Measurements from ENCODE around the gene LMTK3.

Gene LMTK3

DNA sequence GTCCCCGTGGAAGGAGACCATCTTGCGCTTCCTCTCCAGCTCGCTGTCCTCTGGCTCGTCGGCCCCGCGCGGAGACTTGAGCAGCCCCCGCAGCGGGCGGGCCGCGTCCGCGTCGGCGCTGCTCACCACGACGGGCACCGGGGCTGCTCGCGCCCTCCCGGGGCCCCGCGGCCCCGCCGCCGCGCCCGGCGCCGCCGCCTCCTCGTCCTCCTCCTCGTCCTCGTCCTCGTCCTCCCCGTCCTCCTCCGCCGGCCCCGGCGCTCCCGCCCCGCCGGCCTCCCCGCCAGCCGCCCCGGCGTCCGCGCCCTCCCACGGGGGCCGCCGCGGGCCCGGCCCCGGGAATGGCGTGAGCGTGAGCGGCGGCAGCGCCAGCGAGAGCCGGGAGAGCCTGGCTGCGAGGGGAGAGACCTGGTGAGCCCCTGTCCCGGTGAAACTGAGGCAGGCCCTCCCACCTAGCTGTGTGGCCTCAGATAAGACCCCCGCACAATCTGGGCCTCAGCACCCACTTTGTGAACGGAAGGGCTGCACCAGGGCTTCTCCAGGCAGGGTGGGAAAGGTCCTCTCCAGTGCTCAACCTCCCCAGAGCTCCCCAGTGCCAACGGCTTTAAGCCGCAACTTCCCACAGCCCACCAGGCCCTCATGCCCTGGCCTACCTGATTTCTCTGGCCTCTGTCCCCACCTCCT lies 17.8 kb downstream of the LMTK3 start:
- TF ChIP-seq, protein P1, sequence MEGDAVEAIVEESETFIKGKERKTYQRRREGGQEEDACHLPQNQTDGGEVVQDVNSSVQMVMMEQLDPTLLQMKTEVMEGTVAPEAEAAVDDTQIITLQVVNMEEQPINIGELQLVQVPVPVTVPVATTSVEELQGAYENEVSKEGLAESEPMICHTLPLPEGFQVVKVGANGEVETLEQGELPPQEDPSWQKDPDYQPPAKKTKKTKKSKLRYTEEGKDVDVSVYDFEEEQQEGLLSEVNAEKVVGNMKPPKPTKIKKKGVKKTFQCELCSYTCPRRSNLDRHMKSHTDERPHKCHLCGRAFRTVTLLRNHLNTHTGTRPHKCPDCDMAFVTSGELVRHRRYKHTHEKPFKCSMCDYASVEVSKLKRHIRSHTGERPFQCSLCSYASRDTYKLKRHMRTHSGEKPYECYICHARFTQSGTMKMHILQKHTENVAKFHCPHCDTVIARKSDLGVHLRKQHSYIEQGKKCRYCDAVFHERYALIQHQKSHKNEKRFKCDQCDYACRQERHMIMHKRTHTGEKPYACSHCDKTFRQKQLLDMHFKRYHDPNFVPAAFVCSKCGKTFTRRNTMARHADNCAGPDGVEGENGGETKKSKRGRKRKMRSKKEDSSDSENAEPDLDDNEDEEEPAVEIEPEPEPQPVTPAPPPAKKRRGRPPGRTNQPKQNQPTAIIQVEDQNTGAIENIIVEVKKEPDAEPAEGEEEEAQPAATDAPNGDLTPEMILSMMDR (IDR thresholded peaks at IDR 0.05; ENCODE audit: borderline replicate concordance, extremely low read depth, low read length, poor library complexity, severe bottlenecking): no peak
- no peak for TF ChIP-seq EZH2 (IDR thresholded peaks at IDR 0.05; ENCODE audit: borderline replicate concordance, low read depth, low read length, severe bottlenecking)
- no peak overlapping the region for H3K4me2 ChIP-seq (ENCODE audit: insufficient read depth, low read length)

DNA sequence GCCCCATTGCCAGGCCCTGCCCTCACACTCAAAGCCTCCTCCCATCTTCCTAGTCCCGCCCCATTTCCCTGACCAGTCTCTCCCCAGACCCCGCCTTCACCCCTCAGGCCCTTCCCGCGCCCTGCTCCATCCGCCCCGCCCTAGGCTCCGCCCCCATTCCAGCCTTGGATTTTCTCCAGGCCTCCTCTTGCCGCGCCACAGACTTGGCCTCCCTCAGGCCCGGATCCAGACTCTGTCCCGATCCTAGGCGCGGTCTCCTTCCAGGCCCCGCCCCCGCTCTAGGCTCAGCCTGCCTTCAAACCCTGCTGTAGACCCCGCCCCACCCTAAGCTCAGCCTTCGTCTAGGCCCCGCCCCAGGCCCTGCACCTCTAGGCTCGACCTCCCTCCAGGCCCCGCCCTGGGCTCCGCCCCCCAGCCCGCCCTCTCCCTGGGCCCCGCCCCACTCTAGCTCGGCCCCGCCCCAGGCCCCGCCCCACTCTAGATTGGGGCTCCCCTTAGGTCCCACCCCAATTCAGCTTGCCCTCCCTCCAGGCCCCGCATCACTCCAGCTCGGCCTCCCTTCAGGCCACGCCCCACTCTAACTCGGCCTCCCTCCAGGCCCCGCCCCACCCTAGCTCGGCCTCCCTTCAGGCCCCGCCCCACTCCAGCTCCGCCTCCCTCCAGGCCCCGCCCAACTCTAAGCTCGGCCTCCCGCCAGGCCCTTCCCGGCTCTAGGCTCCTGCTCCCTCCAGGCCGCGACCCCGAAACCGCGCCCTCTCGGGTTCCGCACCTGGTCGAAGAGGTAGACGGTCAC lies 18.5 kb downstream of the LMTK3 start:
- peaks cover 7% of the 10 kb centered on the region for H4K20me1 ChIP-seq (ENCODE audit: insufficient read depth, low read length)
- no peak overlapping the region for H3K4me3 ChIP-seq (ENCODE audit: low read depth in 1 of 2, low read length in 2 of 2)
- H3K36me3 ChIP-seq (ENCODE audit: insufficient read depth, low read length): no peaks in the 10 kb centered on the region
- ATAC-seq (ENCODE audit: insufficient read depth, low read depth): peak; percentile 37
- no peak overlapping the region for H3K27ac ChIP-seq (ENCODE audit: low read length)
- no peak overlapping the region for H3K4me2 ChIP-seq (ENCODE audit: insufficient read depth, low read length)
- no peak overlapping the region for H2AFZ ChIP-seq (ENCODE audit: low read depth, low read length)
- H3K79me2 ChIP-seq (ENCODE audit: insufficient read depth, low read length): no peaks in the 10 kb centered on the region
- TF ChIP-seq EZH2 (IDR thresholded peaks at IDR 0.05; ENCODE audit: borderline replicate concordance, low read depth, low read length, severe bottlenecking): no peak
- TF ChIP-seq, protein P1 (IDR thresholded peaks at IDR 0.05; ENCODE audit: borderline replicate concordance, extremely low read depth, low read length, poor library complexity, severe bottlenecking): no peak
- DNase-seq: peak; percentile 58
- no peaks in the 10 kb centered on the region for H3K27me3 ChIP-seq (ENCODE audit: insufficient read depth, low read length, poor library complexity)
- no peak overlapping the region for H3K9ac ChIP-seq (ENCODE audit: low read depth, low read length)
- H3K4me1 ChIP-seq (ENCODE audit: insufficient read depth, low read length): peaks cover 24% of the 10 kb centered on the region
- no peaks in the 10 kb centered on the region for H3K9me3 ChIP-seq (ENCODE audit: insufficient read depth, low read length, severe bottlenecking)

More for the DNA sequence above, 17.8 kb downstream of the LMTK3 start:
- Histone ChIP-seq H3K4me3 (ENCODE audit: low read depth in 1 of 2, low read length in 2 of 2) (no peak overlapping the region), H3K79me2 (ENCODE audit: insufficient read depth, low read length) (no peaks in the 10 kb centered on the region), H3K4me1 (ENCODE audit: insufficient read depth, low read length) (peaks cover 24% of the 10 kb centered on the region), H3K27me3 (ENCODE audit: insufficient read depth, low read length, poor library complexity) (no peaks in the 10 kb centered on the region), H3K27ac (ENCODE audit: low read length) (no peak overlapping the region), H3K36me3 (ENCODE audit: insufficient read depth, low read length) (no peaks in the 10 kb centered on the region), H3K9ac (ENCODE audit: low read depth, low read length) (no peak overlapping the region), H2AFZ (ENCODE audit: low read depth, low read length) (no peak overlapping the region), H4K20me1 (ENCODE audit: insufficient read depth, low read length) (peaks cover 7% of the 10 kb centered on the region), H3K9me3 (ENCODE audit: insufficient read depth, low read length, severe bottlenecking) (no peaks in the 10 kb centered on the region)
- no peak for ATAC-seq (ENCODE audit: insufficient read depth, low read depth)
- no peak for DNase-seq

DNA sequence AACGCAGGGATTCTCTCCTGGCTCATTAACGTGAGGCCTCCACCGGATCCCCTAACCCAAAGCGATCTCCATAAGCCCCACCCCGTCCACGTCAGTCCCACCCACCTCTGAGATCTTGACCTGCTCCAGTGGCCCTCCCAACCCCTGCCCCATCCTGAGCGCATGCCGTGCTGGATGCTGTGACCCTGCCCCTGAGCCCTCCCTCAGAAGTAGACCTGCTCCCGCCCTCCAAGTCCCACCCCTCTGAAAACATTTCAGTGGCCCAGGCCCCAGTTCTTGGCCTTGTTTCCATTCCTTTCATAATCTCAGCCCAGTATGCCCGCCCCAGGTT lies 19.9 kb downstream of the LMTK3 start:
- H3K27ac ChIP-seq (ENCODE audit: low read length): no peak overlapping the region
- peaks cover 24% of the 10 kb centered on the region for H3K4me1 ChIP-seq (ENCODE audit: insufficient read depth, low read length)
- H3K36me3 ChIP-seq (ENCODE audit: insufficient read depth, low read length): no peaks in the 10 kb centered on the region
- peaks cover 7% of the 10 kb centered on the region for H4K20me1 ChIP-seq (ENCODE audit: insufficient read depth, low read length)
- DNase-seq (no peak), ATAC-seq (ENCODE audit: insufficient read depth, low read depth) (no peak)
- H3K79me2 ChIP-seq (ENCODE audit: insufficient read depth, low read length): no peaks in the 10 kb centered on the region
- no peak overlapping the region; the same call in 1 of the 2 replicates for H2AFZ ChIP-seq (ENCODE audit: low read depth, low read length)
- H3K4me3 ChIP-seq (ENCODE audit: low read depth in 1 of 2, low read length in 2 of 2): peak overlapping the region in 1 of 2 experiments; percentile 23; a peak in 1 of 4 replicates
- peak overlapping the region; percentile 57 for H3K4me2 ChIP-seq (ENCODE audit: insufficient read depth, low read length)
- no peak for TF ChIP-seq EZH2 (IDR thresholded peaks at IDR 0.05; ENCODE audit: borderline replicate concordance, low read depth, low read length, severe bottlenecking)
- TF ChIP-seq, protein P1 (IDR thresholded peaks at IDR 0.05; ENCODE audit: borderline replicate concordance, extremely low read depth, low read length, poor library complexity, severe bottlenecking): no peak
- no peaks in the 10 kb centered on the region for H3K9me3 ChIP-seq (ENCODE audit: insufficient read depth, low read length, severe bottlenecking)
- no peaks in the 10 kb centered on the region for H3K27me3 ChIP-seq (ENCODE audit: insufficient read depth, low read length, poor library complexity)
- peak overlapping the region; percentile 7; the same call in 1 of the 2 replicates for H3K9ac ChIP-seq (ENCODE audit: low read depth, low read length)

All from DND-41 (cell line).